GM23338 (cell line): ENCODE measurements around the gene CTNNA3. TPM values are rescaled to one million over a fixed set of nuclear protein-coding genes. Genes with fewer than 3 reads are reported as not detected.

Experiments
- ATAC-seq: fragments of 200-7000 bp; cut with Tn5 transposase; 3 replicates; pipeline ENCODE4 v1.9.1; 2020
- DNase-seq: peaks from one replicate; pipeline ENCODE4 v3.0.0-alpha.2; 2015; ENCODE audit warnings: low spot score
- H2AFZ ChIP-seq: fragments of 200-600 bp; sonication (generic); 2 replicates; pipeline ENCODE4 v1.8.0; 2016; ENCODE audit warnings: antibody characterized with exemption, mild to moderate bottlenecking, moderate library complexity
- H3F3A ChIP-seq: fragments of 200-600 bp; sonication (generic); replicated peaks from 2 replicates; pipeline ENCODE4 v1.8.0; 2017; ENCODE audit warnings: antibody characterized with exemption, mixed run types, low read depth
- H3K27ac ChIP-seq: fragments of 200-600 bp; sonication (generic); 2 replicates; pipeline ENCODE4 v1.6.1; 2016; ENCODE audit warnings: low read depth
- H3K27me3 ChIP-seq: fragments of 200-600 bp; sonication (generic); 2 replicates; pipeline ENCODE4 v1.8.0; 2016; ENCODE audit warnings: mild to moderate bottlenecking, mixed run types, moderate library complexity; ENCODE audit not compliant: insufficient read depth
- H3K36me3 ChIP-seq: fragments of 200-600 bp; sonication (generic); 2 replicates; pipeline ENCODE4 v1.8.0; 2016; ENCODE audit warnings: mild to moderate bottlenecking; ENCODE audit not compliant: insufficient read depth
- H3K4me1 ChIP-seq: fragments of 200-600 bp; sonication (generic); 2 replicates; pipeline ENCODE4 v1.8.0; 2016; ENCODE audit warnings: mild to moderate bottlenecking, moderate library complexity; ENCODE audit not compliant: insufficient read depth
- H3K4me2 ChIP-seq: fragments of 200-600 bp; sonication (generic); 2 replicates; pipeline ENCODE4 v1.7.1; 2017; ENCODE audit warnings: mixed run types
- H3K4me3 ChIP-seq: fragments of 200-600 bp; sonication (generic); 2 replicates; pipeline ENCODE4 v1.6.1; 2016; ENCODE audit warnings: mixed run types
- H3K79me2 ChIP-seq: fragments of 200-600 bp; sonication (generic); replicated peaks from 2 replicates; pipeline ENCODE4 v1.8.0; 2017; ENCODE audit warnings: mild to moderate bottlenecking; ENCODE audit not compliant: insufficient read depth
- H3K9me2 ChIP-seq: fragments of 200-600 bp; sonication (generic); 2 replicates; pipeline ENCODE4 v1.8.0; 2017; ENCODE audit not compliant: insufficient read depth
- H4K20me1 ChIP-seq: fragments of 200-600 bp; sonication (generic); replicated peaks from 2 replicates; pipeline ENCODE4 v1.8.0; 2017; ENCODE audit warnings: mild to moderate bottlenecking; ENCODE audit not compliant: insufficient read depth
- H3K27ac Mint-ChIP-seq: 2 replicates; pipeline ENCODE4 v1.8.0; 2020; ENCODE audit warnings: inconsistent platforms, mild to moderate bottlenecking, moderate library complexity, mixed read lengths
- H3K27me3 Mint-ChIP-seq: 3 replicates; pipeline ENCODE4 v1.8.0; 2022; ENCODE audit warnings: low read depth, mild to moderate bottlenecking, moderate library complexity, mixed read lengths, inconsistent platforms; ENCODE audit not compliant: insufficient read depth, poor library complexity
- H3K36me3 Mint-ChIP-seq: 3 replicates; pipeline ENCODE4 v1.8.0; 2021; ENCODE audit warnings: low read depth, mild to moderate bottlenecking, inconsistent platforms, moderate library complexity, mixed read lengths
- H3K4me1 Mint-ChIP-seq: 3 replicates; pipeline ENCODE4 v1.8.0; 2020; ENCODE audit warnings: mild to moderate bottlenecking, inconsistent platforms, mixed read lengths
- H3K4me3 Mint-ChIP-seq: 3 replicates; pipeline ENCODE4 v1.8.0; 2021; ENCODE audit warnings: moderate library complexity, mild to moderate bottlenecking, inconsistent platforms, mixed read lengths
- H3K9me3 Mint-ChIP-seq: 3 replicates; pipeline ENCODE4 v1.8.0; 2020; ENCODE audit warnings: moderate library complexity, mild to moderate bottlenecking, inconsistent platforms, mixed read lengths
- CREB1 ChIP-seq: fragments of 250-450 bp; sonication (Bioruptor Pico); IDR thresholded peaks from 2 replicates; pipeline ENCODE4 v1.5.0; 2020; ENCODE audit warnings: low read depth, mild to moderate bottlenecking, moderate library complexity
- CTCF ChIP-seq, 2 experiments: fragments of 200-600 bp in 1 of 2; sonication (generic) in 1 of 2; conservative IDR thresholded peaks; 2 replicates each; pipeline versions ENCODE4 v1.5.1 to v1.6.1; 2016 to 2017; ENCODE audit warnings: antibody characterized with exemption in 2 of 2, low read depth in 2 of 2, mild to moderate bottlenecking in 2 of 2, moderate library complexity in 1 of 2
- ETS1 ChIP-seq: IDR thresholded peaks from 2 replicates; pipeline ENCODE4 v1.6.1; 2016; ENCODE audit warnings: antibody characterized with exemption
- EZH2 ChIP-seq: fragments of 200-600 bp; sonication (generic); IDR thresholded peaks from one replicate; pipeline ENCODE4 v1.8.0; 2017; ENCODE audit warnings: antibody characterized with exemption, mild to moderate bottlenecking, low read depth; ENCODE audit not compliant: unreplicated experiment
- EZH2phosphoT487 ChIP-seq: fragments of 200-600 bp; sonication (generic); IDR thresholded peaks from one replicate; pipeline ENCODE4 v1.8.1; 2018; ENCODE audit warnings: antibody characterized with exemption; ENCODE audit not compliant: unreplicated experiment
- JUNB ChIP-seq: IDR thresholded peaks from one replicate; pipeline ENCODE4 v1.6.1; 2016; ENCODE audit warnings: antibody characterized with exemption; ENCODE audit not compliant: unreplicated experiment
- NANOG ChIP-seq: IDR thresholded peaks from 2 replicates; pipeline ENCODE4 v1.6.1; 2016; ENCODE audit warnings: antibody characterized with exemption, borderline replicate concordance
- POLR2AphosphoS5 ChIP-seq: IDR thresholded peaks from 2 replicates; pipeline ENCODE4 v1.6.1; 2016; ENCODE audit warnings: antibody characterized with exemption, low read depth
- STAT1 ChIP-seq: IDR thresholded peaks from one replicate; pipeline ENCODE4 v1.6.1; 2016; ENCODE audit warnings: antibody characterized with exemption; ENCODE audit not compliant: unreplicated experiment
- ZNF114 ChIP-seq: fragments of 250-450 bp; sonication (Bioruptor Pico); IDR thresholded peaks from 2 replicates; pipeline ENCODE4 v1.5.0; 2020; ENCODE audit warnings: mild to moderate bottlenecking, moderate library complexity
- ZNF331 ChIP-seq: fragments of 250-450 bp; sonication (Bioruptor Pico); IDR thresholded peaks from 2 replicates; pipeline ENCODE4 v1.5.0; 2020; ENCODE audit warnings: low read depth, mild to moderate bottlenecking, moderate library complexity
- ZNF462 ChIP-seq: fragments of 250-450 bp; sonication (Bioruptor Pico); IDR thresholded peaks from 2 replicates; pipeline ENCODE4 v1.5.0; 2020; ENCODE audit warnings: mild to moderate bottlenecking, moderate library complexity
- polyA plus RNA-seq: library from polyadenylated mRNA; unstranded; fragments of >200 nt; fragmentation: Nextera tagmentation; extraction: Ambion mirVana; gene quantifications from 2 replicates; pipeline ENCODE4 v1.2.1, GENCODE V29; 2016
- total RNA-seq: library from RNA; depleted of rRNA; stranded (reverse); fragments of >200 nt; shearing (Covaris generic); gene quantifications from 2 replicates; pipeline ENCODE4 v1.2.3, GENCODE V29; 2014

Gene CTNNA3
- total and polyA plus RNA-seq, 2 experiments from 2014 or later: 0.71 to 3.3 TPM

- TF ChIP-seq EZH2phosphoT487: no peak
- no peak for TF ChIP-seq CTCF (conservative IDR thresholded peaks at IDR 0.05; ENCODE audit: low read depth in 2 of 2)
These were observed 1731.8 kb downstream of the CTNNA3 start (continued) for GRCh38 chr10:65964205-65964604.

GRCh38 chr10:65952086-65952485 is 1743.9 kb downstream of the CTNNA3 start:
- no peak overlapping the region for H3K4me3 Mint-ChIP-seq
- H3K79me2 ChIP-seq: no peaks in the 10 kb centered on the region
- H3K4me2 ChIP-seq: no peak overlapping the region
- H3K27me3 ChIP-seq: no peaks in the 10 kb centered on the region
- H3K9me2 ChIP-seq: no peaks in the 10 kb centered on the region; the same call in 1 of the 2 replicates
- H3K36me3 Mint-ChIP-seq: no peaks in the 10 kb centered on the region
- DNase-seq: no peak
- ATAC-seq: no peak
- no peaks in the 10 kb centered on the region for H3K4me1 ChIP-seq
- no peaks in the 10 kb centered on the region for H3K4me1 Mint-ChIP-seq
- no peak overlapping the region for H3K4me3 ChIP-seq
- no peak overlapping the region for H3K27ac Mint-ChIP-seq
- H3K27ac ChIP-seq: no peak overlapping the region
- H4K20me1 ChIP-seq: no peaks in the 10 kb centered on the region
- no peak overlapping the region for H2AFZ ChIP-seq
- peaks cover 3% of the 10 kb centered on the region for H3K27me3 Mint-ChIP-seq
- H3K9me3 Mint-ChIP-seq: peaks cover 7% of the 10 kb centered on the region; the same call in 2 of the 3 replicates
- no peaks in the 10 kb centered on the region for H3F3A ChIP-seq
- H3K36me3 ChIP-seq: no peaks in the 10 kb centered on the region
- TF ChIP-seq ZNF331 (CRISPR knock-in tag) (no peak), POLR2AphosphoS5 (no peak), ZNF462 (CRISPR knock-in tag) (no peak), CREB1 (CRISPR knock-in tag) (no peak), EZH2 (no peak), JUNB (no peak), ZNF114 (no peak), ETS1 (no peak), STAT1 (no peak), NANOG (no peak), CTCF (conservative IDR thresholded peaks at IDR 0.05; ENCODE audit: low read depth in 2 of 2) (no peak), EZH2phosphoT487 (no peak)
